Subcutaneous preadipocyte (primary cell): ENCODE data around the gene OR10A3. TPM values are rescaled to one million over a fixed set of nuclear protein-coding genes. Genes with fewer than 3 reads are reported as not detected.

Experiments used
- small RNA-seq: library from RNA; depleted of rRNA; stranded (forward); fragments of <200 nt; gene quantifications from one replicate; pipeline ENCODE3, GENCODE V24; 2012
- total RNA-seq: library from RNA; depleted of rRNA; stranded (reverse); fragments of >200 nt; gene quantifications from 2 replicates; pipeline ENCODE4 v1.2.3, GENCODE V29; 2012

OR10A3 gene, protein sequence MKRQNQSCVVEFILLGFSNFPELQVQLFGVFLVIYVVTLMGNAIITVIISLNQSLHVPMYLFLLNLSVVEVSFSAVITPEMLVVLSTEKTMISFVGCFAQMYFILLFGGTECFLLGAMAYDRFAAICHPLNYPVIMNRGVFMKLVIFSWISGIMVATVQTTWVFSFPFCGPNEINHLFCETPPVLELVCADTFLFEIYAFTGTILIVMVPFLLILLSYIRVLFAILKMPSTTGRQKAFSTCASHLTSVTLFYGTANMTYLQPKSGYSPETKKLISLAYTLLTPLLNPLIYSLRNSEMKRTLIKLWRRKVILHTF
- total RNA-seq, result under 0.01 TPM in 1 of 2 replicates, not detected in the other

DNA sequence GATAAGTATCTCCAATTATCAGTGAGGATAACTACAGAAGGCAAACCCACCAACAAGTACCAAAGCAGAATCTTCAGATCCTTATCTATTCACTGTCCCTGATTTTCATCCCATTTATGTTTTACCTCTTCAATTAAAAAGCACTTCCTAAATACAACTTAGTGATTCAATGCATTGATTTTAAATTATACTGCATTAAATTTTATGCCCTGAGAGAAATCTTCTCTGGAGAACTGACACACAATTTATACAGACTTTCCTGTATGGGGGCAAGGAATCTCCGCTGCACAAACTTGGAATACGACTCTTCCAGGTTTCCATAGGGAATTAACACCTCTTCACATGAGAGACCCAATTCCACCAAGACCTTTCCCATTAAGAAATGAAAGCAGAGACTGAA is at the start of gene OR10A3:
OR10A3 (minus strand) TSS at position 101 of the 400 bp plus-strand sequence. CDS start 2,188 bp downstream, outside the sequence.

GRCh38 chr11:7986768-7987559 is 45.5 kb upstream of the OR10A3 start, which contains the start of gene EIF3F:
Gene EIF3F, plus strand, starts transcription at chr11:7987337. Its CDS starts 16 bp downstream, at chr11:7987353.

GRCh38 chr11:7965386-7965785 is 23.9 kb upstream of the OR10A3 start, which contains the start of gene NLRP10:
Gene NLRP10, minus strand, starts transcription at chr11:7965447. Its CDS starts 1,952 bp downstream, at chr11:7963495.

DNA sequence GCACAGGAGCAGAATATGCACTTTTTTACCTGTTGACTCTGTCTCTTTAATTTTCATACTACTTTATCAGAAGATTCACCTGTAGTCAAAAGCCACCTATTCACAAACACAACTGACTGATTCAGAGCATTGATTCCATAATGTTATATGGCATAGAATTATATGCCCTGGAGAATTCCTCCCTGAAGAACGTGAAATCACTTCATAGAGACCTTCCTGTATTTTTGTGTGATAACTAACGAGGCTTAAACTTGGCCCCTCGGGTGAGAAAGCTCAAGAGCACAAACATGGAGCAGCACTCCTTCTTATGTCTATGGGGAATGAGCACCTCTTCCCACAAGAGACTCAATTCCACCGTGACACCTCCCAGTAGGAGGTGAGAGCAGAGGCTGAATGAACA is 10.3 kb downstream of the OR10A3 start, which contains the start of gene OR10A6:
OR10A6 (minus strand) TSS at position 101 of the 400 bp plus-strand sequence. CDS start 2,606 bp downstream, outside the sequence.

Small RNAs within 50 kb of the gene (small RNA-seq; reads per million reads assigned to genes)
- gene COX6CP5, result not detected
- gene RNU6-943P, result not detected

Other genes with a start within 250 kb of the OR10A3 start
- not detected in 2 replicates for gene OVCH2, start 235.2 kb downstream of the OR10A3 start, total RNA-seq
- not detected in 2 replicates for gene OR5P2, start 144.8 kb downstream of the OR10A3 start, total RNA-seq
- not detected in 2 replicates for gene OR5P3, start 110.9 kb downstream of the OR10A3 start, total RNA-seq
- gene OR10A6, start 10.4 kb downstream of the OR10A3 start, total RNA-seq, result not detected in 2 replicates
- gene NLRP10, start 23.7 kb upstream of the OR10A3 start, total RNA-seq, result 1.1 and 1.8 TPM in 2 replicates
- gene EIF3F, start 45.6 kb upstream of the OR10A3 start, total RNA-seq, result 195 and 242 TPM in 2 replicates
- gene TUB, start 139.5 kb upstream of the OR10A3 start, total RNA-seq, result 4.5 and 7.7 TPM in 2 replicates
- gene RIC3, start 227.3 kb upstream of the OR10A3 start, total RNA-seq, result not detected in 2 replicates